Smooth muscle cell of the brain vasculature (primary cell): ENCODE results near the gene C11orf42.
A peak's percentile ranks its signal among the peaks of the same experiment; 100 is the strongest.

Experiments
- DNase-seq: peaks from one replicate; pipeline ENCODE4 v3.0.0-alpha.2; 2012; ENCODE audit warnings: low read depth, low spot score

Gene C11orf42

GRCh38 chr11:6205366-6205765 is at the start of gene C11orf42:
Gene C11orf42, plus strand, starts transcription at chr11:6205557. Its CDS starts 59 bp downstream, at chr11:6205616.
- no peak for DNase-seq

GRCh38 chr11:6156628-6157359 is 48.6 kb upstream of the C11orf42 start:
- DNase-seq, result no peak

- DNase-seq, result no peak
These were observed 35.1 kb upstream of the C11orf42 start, which contains the start of gene OR52B2 for GRCh38 chr11:6170226-6170625. Gene OR52B2, minus strand, starts transcription at chr11:6170326. Its CDS starts 0 bp downstream, at chr11:6170326.

GRCh38 chr11:6175440-6175839 is 29.9 kb upstream of the C11orf42 start:
- no peak for DNase-seq

- DNase-seq, result no peak
These were observed 13.6 kb upstream of the C11orf42 start for GRCh38 chr11:6191742-6192141.

- no peak for DNase-seq
These were observed 11.2 kb upstream of the C11orf42 start for GRCh38 chr11:6194065-6194581.

- DNase-seq, result no peak
These were observed 9.0 kb upstream of the C11orf42 start for GRCh38 chr11:6196396-6196795.

GRCh38 chr11:6197466-6198200 is 7.7 kb upstream of the C11orf42 start:
- no peak for DNase-seq

GRCh38 chr11:6199174-6199810 is 6.1 kb upstream of the C11orf42 start, which contains the start of gene OR52W1:
Gene OR52W1, plus strand, starts transcription at chr11:6199224. Its CDS starts 0 bp downstream, at chr11:6199224.
- DNase-seq, result no peak

GRCh38 chr11:6200975-6201374 is 4.4 kb upstream of the C11orf42 start:
- DNase-seq, result no peak

- no peak for DNase-seq
These were observed 3.9 kb upstream of the C11orf42 start for GRCh38 chr11:6201481-6201880.

- no peak for DNase-seq
These were observed 3.3 kb upstream of the C11orf42 start for GRCh38 chr11:6202041-6202440.

GRCh38 chr11:6203327-6203726 is 2.0 kb upstream of the C11orf42 start:
- DNase-seq, result no peak

- no peak for DNase-seq
These were observed 651 bp upstream of the C11orf42 start for GRCh38 chr11:6204706-6205105.

- no peak for DNase-seq
These were observed 1.3 kb downstream of the C11orf42 start for GRCh38 chr11:6206456-6207180.

GRCh38 chr11:6209801-6210200 is 4.4 kb downstream of the C11orf42 start:
- DNase-seq, result no peak

GRCh38 chr11:6210274-6210955 is 5.1 kb downstream of the C11orf42 start:
- no peak for DNase-seq

- DNase-seq, result no peak
These were observed 9.2 kb downstream of the C11orf42 start for GRCh38 chr11:6214530-6214929.

GRCh38 chr11:6216501-6216900 is 11.1 kb downstream of the C11orf42 start:
- no peak for DNase-seq

- no peak for DNase-seq
These were observed 12.4 kb downstream of the C11orf42 start for GRCh38 chr11:6217722-6218121.

- peak; percentile 32 for DNase-seq
These were observed 14.0 kb downstream of the C11orf42 start for GRCh38 chr11:6219359-6219758.
